ENCODE results near the gene ICA1.

ICA1 gene

DNA sequence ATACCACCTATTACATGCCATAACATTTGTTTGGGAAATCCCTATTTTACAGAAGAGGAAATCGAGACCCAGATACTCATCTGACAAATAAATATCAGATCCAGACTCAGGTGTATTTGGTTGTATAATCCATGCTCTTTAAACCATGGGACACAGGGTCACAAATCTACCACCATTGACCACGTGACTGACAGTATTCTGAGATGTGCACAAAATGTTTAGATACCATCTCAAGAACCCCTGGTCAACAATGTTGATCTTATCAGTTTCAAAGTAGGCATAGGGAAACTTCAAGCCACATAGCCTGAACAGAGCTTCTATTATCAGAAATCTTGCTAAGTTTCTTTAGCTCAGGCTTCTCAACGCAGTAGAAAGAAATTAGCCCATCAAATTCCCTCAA is 93.6 kb downstream of the ICA1 start:
- H3K36me3 ChIP-seq (ENCODE audit: insufficient read depth) = no peaks in the 10 kb centered on the region
- H3K9ac ChIP-seq = no peak overlapping the region
- H3K4me2 ChIP-seq = no peak overlapping the region
- H3K4me3 ChIP-seq (IDR thresholded peaks at IDR 0.05; ENCODE audit: insufficient read depth, low read depth, low read length) = no peak overlapping the region
- no peaks in the 10 kb centered on the region for H3K79me2 ChIP-seq (ENCODE audit: insufficient read depth, low read depth)
- no peak overlapping the region for H3K27ac ChIP-seq
- no peaks in the 10 kb centered on the region for H4K20me1 ChIP-seq (ENCODE audit: insufficient read depth)
- no peak for TF ChIP-seq CTCF (conservative IDR thresholded peaks at IDR 0.05; ENCODE audit: low read depth, low read length)
- H3K4me1 ChIP-seq (ENCODE audit: low read depth, poor library complexity, severe bottlenecking) = no peaks in the 10 kb centered on the region
- no peak overlapping the region for H2AFZ ChIP-seq (ENCODE audit: low read depth)
- no peaks in the 10 kb centered on the region for H3K27me3 ChIP-seq (ENCODE audit: insufficient read depth, low read depth)

GRCh38 chr7:8165150-8165549 is 96.8 kb downstream of the ICA1 start:
- H3K79me2 ChIP-seq (ENCODE audit: insufficient read depth, low read depth) = no peaks in the 10 kb centered on the region
- no peaks in the 10 kb centered on the region for H3K4me1 ChIP-seq (ENCODE audit: low read depth, poor library complexity, severe bottlenecking)
- H3K4me2 ChIP-seq = no peak overlapping the region
- H3K27me3 ChIP-seq (ENCODE audit: insufficient read depth, low read depth) = no peaks in the 10 kb centered on the region
- no peak overlapping the region for H3K9ac ChIP-seq
- no peak overlapping the region for H2AFZ ChIP-seq (ENCODE audit: low read depth)
- no peaks in the 10 kb centered on the region for H4K20me1 ChIP-seq (ENCODE audit: insufficient read depth)
- H3K27ac ChIP-seq = no peak overlapping the region
- no peak for TF ChIP-seq CTCF (conservative IDR thresholded peaks at IDR 0.05; ENCODE audit: low read depth, low read length)
- no peaks in the 10 kb centered on the region for H3K36me3 ChIP-seq (ENCODE audit: insufficient read depth)
- H3K4me3 ChIP-seq (IDR thresholded peaks at IDR 0.05; ENCODE audit: insufficient read depth, low read depth, low read length) = no peak overlapping the region

- Histone ChIP-seq H2AFZ (ENCODE audit: low read depth) (no peak overlapping the region), H3K4me1 (ENCODE audit: low read depth, poor library complexity, severe bottlenecking) (no peaks in the 10 kb centered on the region), H4K20me1 (ENCODE audit: insufficient read depth) (no peaks in the 10 kb centered on the region), H3K36me3 (ENCODE audit: insufficient read depth) (no peaks in the 10 kb centered on the region), H3K79me2 (ENCODE audit: insufficient read depth, low read depth) (no peaks in the 10 kb centered on the region), H3K27me3 (ENCODE audit: insufficient read depth, low read depth) (no peaks in the 10 kb centered on the region), H3K9ac (no peak overlapping the region), H3K27ac (no peak overlapping the region), H3K4me3 (IDR thresholded peaks at IDR 0.05; ENCODE audit: insufficient read depth, low read depth, low read length) (no peak overlapping the region), H3K4me2 (no peak overlapping the region)
- TF ChIP-seq CTCF (conservative IDR thresholded peaks at IDR 0.05; ENCODE audit: low read depth, low read length) = no peak
These were observed 99.8 kb downstream of the ICA1 start for GRCh38 chr7:8162181-8162580.

GRCh38 chr7:8161364-8161828 is 100.6 kb downstream of the ICA1 start:
- no peaks in the 10 kb centered on the region for H3K27me3 ChIP-seq (ENCODE audit: insufficient read depth, low read depth)
- H3K4me2 ChIP-seq = no peak overlapping the region
- no peak overlapping the region for H2AFZ ChIP-seq (ENCODE audit: low read depth)
- H3K9ac ChIP-seq = no peak overlapping the region
- H3K4me1 ChIP-seq (ENCODE audit: low read depth, poor library complexity, severe bottlenecking) = no peaks in the 10 kb centered on the region
- H3K79me2 ChIP-seq (ENCODE audit: insufficient read depth, low read depth) = no peaks in the 10 kb centered on the region
- H3K4me3 ChIP-seq (IDR thresholded peaks at IDR 0.05; ENCODE audit: insufficient read depth, low read depth, low read length) = no peak overlapping the region
- H4K20me1 ChIP-seq (ENCODE audit: insufficient read depth) = no peaks in the 10 kb centered on the region
- no peaks in the 10 kb centered on the region for H3K36me3 ChIP-seq (ENCODE audit: insufficient read depth)
- no peak for TF ChIP-seq CTCF (conservative IDR thresholded peaks at IDR 0.05; ENCODE audit: low read depth, low read length)
- no peak overlapping the region for H3K27ac ChIP-seq
